ENCODE results near the gene CD46. TPM values are rescaled to one million over a fixed set of nuclear protein-coding genes. Genes with fewer than 3 reads are reported as not detected.

CD46 gene
- total RNA-seq, 4 donors from 2014 or later = 153 to 197 (median 174) TPM

GRCh38 chr1:207740207-207740606 is 11.6 kb upstream of the CD46 start:
- no peak for ATAC-seq (ENCODE audit: low FRiP score)
- DNase-seq (ENCODE audit: low spot score) = no peak
- no peak for TF ChIP-seq CTCF (IDR thresholded peaks at IDR 0.05)

GRCh38 chr1:207742850-207743555 is 8.9 kb upstream of the CD46 start:
- DNase-seq (ENCODE audit: low spot score) = no peak
- ATAC-seq (ENCODE audit: low FRiP score) = no peak

GRCh38 chr1:207744000-207744534 is 7.8 kb upstream of the CD46 start:
- no peak for ATAC-seq (ENCODE audit: low FRiP score)
- no peak for TF ChIP-seq CTCF (IDR thresholded peaks at IDR 0.05)
- no peak for DNase-seq (ENCODE audit: low spot score)

More at GRCh38 chr1:207742850-207743555, 8.9 kb upstream of the CD46 start:
- no peak for TF ChIP-seq CTCF (IDR thresholded peaks at IDR 0.05)

- ATAC-seq (ENCODE audit: low FRiP score) = no peak
- DNase-seq (ENCODE audit: low spot score) = no peak
- no peak for TF ChIP-seq CTCF (IDR thresholded peaks at IDR 0.05)
Observed at GRCh38 chr1:207745285-207745684, 6.6 kb upstream of the CD46 start.

- DNase-seq (ENCODE audit: low spot score) = no peak
- no peak for TF ChIP-seq CTCF (IDR thresholded peaks at IDR 0.05)
- ATAC-seq (ENCODE audit: low FRiP score) = no peak
Observed at GRCh38 chr1:207745839-207746767, 5.8 kb upstream of the CD46 start.

- ATAC-seq (ENCODE audit: low FRiP score) (no peak), DNase-seq (ENCODE audit: low spot score) (no peak)
- TF ChIP-seq CTCF (IDR thresholded peaks at IDR 0.05) = no peak
Observed at GRCh38 chr1:207747627-207748492, 4.0 kb upstream of the CD46 start.
